Left ventricle myocardium superior (tissue), 1 donor: ENCODE results near the gene CYP17A1. TPM values are rescaled to one million over a fixed set of nuclear protein-coding genes. Genes with fewer than 3 reads are reported as not detected.

Source experiments
- ATAC-seq: fragments of 200-7000 bp; cut with Tn5 transposase; one replicate; pipeline ENCODE4 v1.9.1; 2020; ENCODE audit warnings: mild to moderate bottlenecking, moderate library complexity
- DNase-seq: peaks from one replicate; pipeline ENCODE4 v3.0.0-alpha.2; 2020
- intact Hi-C: fragments of 100-400 bp; cut with micrococcal nuclease; formaldehyde crosslinking; loops from one replicate; pipeline ENCODE4 v1.11.0; 2022
- total RNA-seq: library from RNA; stranded (reverse); fragmentation: NEBNext Ultra II Directional; extraction: Animal tissue kit (Norgen Biotek cat#: 25700); gene quantifications from one replicate; pipeline ENCODE4 v1.2.1, GENCODE V29; 2021
- donor health status: DM: no; HTN: yes; CAD: no; lungs with severe emphysema.

CYP17A1 gene
- total RNA-seq, 1 donor from 2014 or later: not detected

DNA sequence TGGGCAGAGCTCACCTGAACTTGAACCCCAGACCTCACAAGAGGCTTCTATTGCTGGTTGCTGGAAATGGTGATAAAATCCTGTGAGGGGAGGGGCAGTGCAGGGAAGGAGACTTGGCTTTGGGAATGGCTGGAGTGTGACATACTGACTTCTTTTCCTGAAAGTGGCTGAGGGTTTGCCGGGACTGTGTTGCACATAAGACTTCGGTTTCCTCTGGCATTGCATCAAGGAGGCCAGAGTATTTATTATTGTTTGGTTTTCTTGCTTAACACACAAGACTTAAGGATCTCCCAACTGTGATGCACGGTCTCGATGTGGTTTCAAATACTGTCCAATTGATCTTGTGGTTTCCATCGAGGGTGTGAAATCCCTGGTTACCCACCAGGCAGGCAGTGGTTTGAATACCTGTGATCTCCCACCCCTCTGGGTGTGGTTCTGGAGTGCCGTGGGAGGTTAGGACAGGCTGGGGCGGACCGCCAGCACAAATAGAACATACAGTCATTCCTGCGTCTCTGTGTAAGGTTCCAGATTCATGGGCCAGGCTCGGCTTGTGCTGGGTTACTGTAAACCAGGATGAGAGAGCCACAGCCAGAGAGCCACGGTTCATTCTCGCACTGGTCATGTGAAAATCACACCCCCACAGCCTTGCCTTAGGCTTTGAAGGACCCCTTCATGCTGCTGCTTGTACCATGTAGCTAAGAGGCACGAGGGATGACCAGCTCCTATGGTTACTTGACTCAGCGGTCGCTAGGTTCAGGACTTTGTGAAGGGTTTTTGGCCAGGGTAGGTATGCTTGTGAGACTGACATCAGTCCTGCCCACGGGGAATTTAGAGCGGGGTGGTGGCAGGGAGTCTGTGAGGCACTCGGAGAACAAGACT, 54.3 kb downstream of the CYP17A1 start:
- ATAC-seq (peak; percentile 78), DNase-seq (peak; percentile 80)
- intact Hi-C loops: no loop called here

DNA sequence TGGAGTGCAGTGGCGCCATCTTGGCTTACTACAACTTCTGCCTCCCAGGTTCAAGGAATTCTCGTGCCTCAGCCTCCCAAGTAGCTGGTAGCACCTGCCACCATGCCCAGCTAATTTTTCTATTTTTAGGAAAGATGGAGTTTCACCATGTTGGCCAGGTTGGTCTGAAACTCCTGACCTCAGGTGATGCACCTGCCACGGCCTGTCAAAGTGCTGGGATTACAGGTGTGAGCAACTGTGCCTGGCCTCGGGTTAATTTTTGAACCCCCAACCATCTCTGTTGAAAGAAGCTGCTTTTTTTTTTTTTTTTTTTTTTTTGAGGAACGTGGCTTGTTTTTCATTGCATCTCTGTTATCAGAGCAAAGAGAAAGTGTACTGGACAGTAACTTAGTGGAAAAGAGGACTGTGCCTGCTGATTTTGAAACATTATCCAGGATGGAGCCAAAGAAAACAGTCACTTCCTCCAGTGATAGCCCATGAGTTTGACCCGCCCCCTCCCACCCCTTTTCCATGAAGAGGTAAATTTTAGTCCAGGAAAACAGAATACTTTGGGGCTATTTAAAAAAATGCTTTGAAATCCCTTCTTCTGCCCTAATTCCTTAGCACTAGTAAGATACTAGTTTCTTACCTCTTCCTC, 55.2 kb downstream of the CYP17A1 start:
- ATAC-seq (peak; percentile 56), DNase-seq (no peak)
- intact Hi-C loops: no loop called here

GRCh38 chr10:102781090-102781920, 55.9 kb downstream of the CYP17A1 start:
- DNase-seq (no peak), ATAC-seq (no peak)
- intact Hi-C loops: no loop called here

Other genes starting within 250 kb of the CYP17A1 start
- 117 TPM for gene TRIM8, start 192.9 kb downstream of the CYP17A1 start, total RNA-seq
- gene ARL3, start 123.0 kb downstream of the CYP17A1 start, total RNA-seq: 13.6 TPM
- 1.5 TPM for gene SFXN2, start 122.8 kb downstream of the CYP17A1 start, total RNA-seq
- 22.4 TPM for gene WBP1L, start 93.5 kb downstream of the CYP17A1 start, total RNA-seq
- gene BORCS7, start 16.8 kb upstream of the CYP17A1 start, total RNA-seq: 12.3 TPM
- 22.4 TPM for gene AS3MT, start 32.1 kb upstream of the CYP17A1 start, total RNA-seq
- 4.2 TPM for gene CNNM2, start 80.9 kb upstream of the CYP17A1 start, total RNA-seq